Nephron (organoid): ENCODE data around the gene IL13RA1.

Source experiments
- H3K27ac Mint-ChIP-seq, 3 experiments: 2 replicates each; pipeline ENCODE4 v1.8.0; 2020; ENCODE audit warnings: mixed read lengths in 3 of 3, mild to moderate bottlenecking in 2 of 3, moderate library complexity in 1 of 3
- H3K27me3 Mint-ChIP-seq: 2 replicates; pipeline ENCODE4 v1.8.0; 2021; ENCODE audit warnings: low read depth, mild to moderate bottlenecking, moderate library complexity, mixed read lengths
- H3K36me3 Mint-ChIP-seq: 2 replicates; pipeline ENCODE4 v1.8.0; 2020; ENCODE audit warnings: low read depth, mixed read lengths
- H3K4me1 Mint-ChIP-seq: 2 replicates; pipeline ENCODE4 v1.8.0; 2020; ENCODE audit warnings: mixed read lengths
- H3K4me3 Mint-ChIP-seq, 3 experiments: 2 replicates each; pipeline ENCODE4 v1.8.0; 2020; ENCODE audit warnings: mild to moderate bottlenecking in 3 of 3, mixed read lengths in 3 of 3, moderate library complexity in 2 of 3
- H3K9me3 Mint-ChIP-seq: 2 replicates; pipeline ENCODE4 v1.8.0; 2020; ENCODE audit warnings: mixed read lengths
- TF ChIP-seq, protein P1 (sequence below), 3 experiments: fragments of 200-600 bp; sonication (generic); IDR thresholded peaks; one replicate each; pipeline ENCODE4 v1.5.0; 2021; ENCODE audit warnings: antibody characterized with exemption in 3 of 3; ENCODE audit not compliant: unreplicated experiment in 3 of 3

IL13RA1 gene

DNA sequence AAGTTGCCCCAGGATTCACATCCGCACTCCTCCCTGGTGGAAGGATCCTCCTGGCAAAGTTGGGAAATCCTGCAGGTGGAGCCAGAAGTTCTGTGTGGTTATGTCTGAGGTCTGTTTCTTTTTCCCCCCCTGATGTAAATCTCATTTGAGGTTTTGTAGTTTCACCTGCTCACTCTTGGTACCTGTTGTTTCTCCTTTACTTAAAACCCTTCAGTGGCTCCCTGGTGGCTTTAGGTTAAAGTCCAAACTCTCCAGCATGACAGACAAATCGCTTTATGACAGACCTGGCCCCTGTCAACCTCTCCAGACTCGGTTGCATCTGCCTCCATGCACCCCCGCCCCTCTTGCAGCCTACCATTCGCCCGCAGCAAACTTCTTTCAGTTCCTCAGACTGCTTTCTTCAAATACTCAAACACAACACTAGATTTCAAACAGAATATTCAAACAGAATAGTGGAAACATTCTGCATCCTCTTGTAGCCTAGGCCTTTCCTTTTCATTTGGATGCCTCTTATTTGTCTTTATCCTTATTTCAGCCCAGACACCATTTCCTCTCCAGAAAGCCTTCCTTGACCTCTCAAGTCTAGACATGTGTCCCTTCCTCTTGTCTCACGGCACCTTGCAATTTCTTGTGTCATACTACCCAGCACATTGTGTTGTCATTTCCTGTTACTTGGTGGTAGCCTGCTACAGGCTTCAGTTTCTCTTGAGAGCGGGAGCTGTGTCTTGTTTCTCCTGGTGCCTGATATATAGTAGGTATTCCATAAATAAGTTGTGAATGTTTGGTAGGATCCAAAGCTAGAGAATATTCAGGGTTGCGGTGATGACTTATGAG, 24.8 kb downstream of the IL13RA1 start:
- TF ChIP-seq, protein P1, sequence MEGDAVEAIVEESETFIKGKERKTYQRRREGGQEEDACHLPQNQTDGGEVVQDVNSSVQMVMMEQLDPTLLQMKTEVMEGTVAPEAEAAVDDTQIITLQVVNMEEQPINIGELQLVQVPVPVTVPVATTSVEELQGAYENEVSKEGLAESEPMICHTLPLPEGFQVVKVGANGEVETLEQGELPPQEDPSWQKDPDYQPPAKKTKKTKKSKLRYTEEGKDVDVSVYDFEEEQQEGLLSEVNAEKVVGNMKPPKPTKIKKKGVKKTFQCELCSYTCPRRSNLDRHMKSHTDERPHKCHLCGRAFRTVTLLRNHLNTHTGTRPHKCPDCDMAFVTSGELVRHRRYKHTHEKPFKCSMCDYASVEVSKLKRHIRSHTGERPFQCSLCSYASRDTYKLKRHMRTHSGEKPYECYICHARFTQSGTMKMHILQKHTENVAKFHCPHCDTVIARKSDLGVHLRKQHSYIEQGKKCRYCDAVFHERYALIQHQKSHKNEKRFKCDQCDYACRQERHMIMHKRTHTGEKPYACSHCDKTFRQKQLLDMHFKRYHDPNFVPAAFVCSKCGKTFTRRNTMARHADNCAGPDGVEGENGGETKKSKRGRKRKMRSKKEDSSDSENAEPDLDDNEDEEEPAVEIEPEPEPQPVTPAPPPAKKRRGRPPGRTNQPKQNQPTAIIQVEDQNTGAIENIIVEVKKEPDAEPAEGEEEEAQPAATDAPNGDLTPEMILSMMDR (IDR thresholded peaks at IDR 0.05; ENCODE audit: unreplicated experiment in 3 of 3): no peak
- H3K4me1 Mint-ChIP-seq: no peaks in the 10 kb centered on the region
- no peak overlapping the region for H3K4me3 Mint-ChIP-seq
- H3K27ac Mint-ChIP-seq: no peak overlapping the region
- H3K36me3 Mint-ChIP-seq: peaks cover 48% of the 10 kb centered on the region
- peaks cover 2% of the 10 kb centered on the region for H3K9me3 Mint-ChIP-seq
- H3K27me3 Mint-ChIP-seq: no peaks in the 10 kb centered on the region

DNA sequence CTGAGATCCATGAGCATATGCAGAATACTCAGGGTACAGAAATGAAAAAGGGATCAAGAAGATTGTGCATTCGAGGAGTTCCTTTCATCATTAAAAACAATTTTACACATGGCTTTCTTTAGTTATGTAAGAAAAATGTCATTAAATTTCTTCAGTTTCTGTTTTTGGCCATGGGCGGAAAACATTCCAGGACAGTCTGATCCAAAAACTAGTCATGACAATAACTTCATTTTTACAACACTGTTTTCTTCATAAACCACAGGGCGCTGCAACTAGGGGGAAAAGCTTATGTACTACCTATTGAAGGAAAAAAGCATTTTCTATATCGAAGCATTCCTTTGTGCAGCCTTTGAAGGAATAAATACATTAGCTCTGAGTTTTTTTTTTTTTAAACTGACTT, 28.2 kb downstream of the IL13RA1 start:
- TF ChIP-seq, protein P1 (IDR thresholded peaks at IDR 0.05; ENCODE audit: unreplicated experiment in 3 of 3): no peak
- H3K4me3 Mint-ChIP-seq: no peak overlapping the region
- H3K36me3 Mint-ChIP-seq: peaks cover 45% of the 10 kb centered on the region
- no peak overlapping the region for H3K27ac Mint-ChIP-seq
- H3K27me3 Mint-ChIP-seq: no peaks in the 10 kb centered on the region
- no peaks in the 10 kb centered on the region for H3K4me1 Mint-ChIP-seq
- H3K9me3 Mint-ChIP-seq: peaks cover 2% of the 10 kb centered on the region

DNA sequence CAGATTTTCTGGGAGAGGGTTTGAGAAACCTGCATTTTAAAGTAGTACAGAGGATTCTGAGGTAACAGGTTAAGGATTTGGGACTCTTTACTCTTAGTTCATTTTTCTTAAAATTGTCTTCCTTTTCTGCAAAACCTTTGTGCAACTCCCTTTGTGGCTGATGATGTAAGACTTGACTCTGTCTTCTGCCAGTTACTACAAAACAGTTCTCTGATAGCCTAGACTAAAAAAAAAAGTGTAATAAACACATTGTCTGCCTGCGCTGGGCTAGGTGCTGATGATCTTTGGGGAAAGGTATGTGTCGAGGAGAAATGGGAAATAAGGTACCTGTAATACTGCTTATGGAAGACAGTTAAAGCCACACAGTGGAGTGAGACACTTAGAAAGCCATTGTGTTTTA, 28.7 kb downstream of the IL13RA1 start:
- TF ChIP-seq, protein P1 (IDR thresholded peaks at IDR 0.05; ENCODE audit: unreplicated experiment in 3 of 3): no peak
- Mint-ChIP-seq H3K4me3 (no peak overlapping the region), H3K27me3 (no peaks in the 10 kb centered on the region)

DNA sequence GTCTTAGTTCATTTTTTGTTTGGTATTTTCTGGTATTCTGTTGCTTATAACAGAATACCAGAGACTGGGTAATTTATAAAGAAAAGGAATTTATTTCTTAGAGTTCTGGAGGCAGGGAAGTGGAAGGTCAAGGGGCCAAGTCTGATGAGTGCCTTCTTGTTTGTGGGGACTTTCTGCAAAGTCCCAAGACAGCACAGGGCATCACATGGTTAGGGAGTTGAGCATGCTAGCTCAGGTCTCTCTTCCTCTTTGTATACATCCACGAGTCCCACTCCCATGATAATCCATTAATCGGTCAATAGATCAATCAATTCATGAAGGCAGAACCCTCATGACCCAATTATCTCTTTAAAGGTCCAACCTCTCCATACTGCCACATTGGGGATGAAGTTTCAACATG, 31.1 kb downstream of the IL13RA1 start:
- TF ChIP-seq, protein P1 (IDR thresholded peaks at IDR 0.05; ENCODE audit: unreplicated experiment in 3 of 3): no peak

More for the DNA sequence above, 28.7 kb downstream of the IL13RA1 start:
- Mint-ChIP-seq H3K9me3 (peaks cover 2% of the 10 kb centered on the region), H3K4me1 (peaks cover 2% of the 10 kb centered on the region), H3K27ac (no peak overlapping the region), H3K36me3 (peaks cover 42% of the 10 kb centered on the region)

DNA sequence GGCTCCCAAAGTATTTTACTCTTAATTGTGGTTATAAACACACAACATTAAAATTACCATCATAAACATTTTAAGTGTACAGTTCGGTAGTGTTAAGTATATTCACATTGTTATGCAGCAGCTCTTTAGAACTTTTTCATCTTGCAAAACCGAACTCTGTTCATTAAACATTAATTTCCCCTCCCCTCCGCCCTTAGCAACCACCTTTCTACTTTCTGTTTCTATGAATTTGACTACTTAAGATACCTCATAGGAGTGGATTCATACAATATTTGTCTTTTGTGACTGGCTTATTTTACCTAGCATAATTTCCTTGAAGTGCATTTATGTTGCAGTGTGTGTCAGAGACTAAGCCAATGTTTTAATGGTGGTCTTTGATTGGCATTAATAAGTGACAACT, 32.6 kb downstream of the IL13RA1 start:
- Mint-ChIP-seq H3K9me3 (no peaks in the 10 kb centered on the region), H3K27ac (no peak overlapping the region), H3K4me3 (no peak overlapping the region), H3K27me3 (no peaks in the 10 kb centered on the region), H3K36me3 (peaks cover 26% of the 10 kb centered on the region), H3K4me1 (peaks cover 30% of the 10 kb centered on the region)
- TF ChIP-seq, protein P1 (IDR thresholded peaks at IDR 0.05; ENCODE audit: unreplicated experiment in 3 of 3): no peak

More for the DNA sequence above, 31.1 kb downstream of the IL13RA1 start:
- no peak overlapping the region for H3K27ac Mint-ChIP-seq
- no peaks in the 10 kb centered on the region for H3K27me3 Mint-ChIP-seq
- peaks cover 20% of the 10 kb centered on the region for H3K4me1 Mint-ChIP-seq
- no peak overlapping the region for H3K4me3 Mint-ChIP-seq
- H3K36me3 Mint-ChIP-seq: peaks cover 30% of the 10 kb centered on the region
- peaks cover 2% of the 10 kb centered on the region for H3K9me3 Mint-ChIP-seq
